ENCODE data around the gene C2orf69.

C2orf69 gene

GRCh38 chr2:199911052-199911876 is at the start of gene C2orf69:
TSS of gene C2orf69 (plus strand) at chr2:199911293. CDS start at chr2:199911439, 146 bp downstream.
- DNase-seq = peak; percentile 93 to 99 (median 98)
- intact Hi-C loops (cut with DNase I) = no loop called here

GRCh38 chr2:199862788-199863187 is 48.3 kb upstream of the C2orf69 start:
- DNase-seq = no peak
- intact Hi-C loops (cut with DNase I) = no loop called here

GRCh38 chr2:199865905-199866304 is 45.2 kb upstream of the C2orf69 start:
- DNase-seq = no peak
- intact Hi-C loops (cut with DNase I) = no loop called here

- no peak for DNase-seq
- intact Hi-C loops (cut with DNase I) = no loop called here
Observed at GRCh38 chr2:199868431-199869226, 42.5 kb upstream of the C2orf69 start.

- intact Hi-C loops (cut with DNase I) = no loop called here
- no peak for DNase-seq
Observed at GRCh38 chr2:199869227-199869541, 41.9 kb upstream of the C2orf69 start.

GRCh38 chr2:199869653-199870052 is 41.4 kb upstream of the C2orf69 start:
- intact Hi-C loops (cut with DNase I) = no loop called here

GRCh38 chr2:199870581-199870980 is 40.5 kb upstream of the C2orf69 start:
- DNase-seq = no peak

More at GRCh38 chr2:199869653-199870052, 41.4 kb upstream of the C2orf69 start:
- no peak for DNase-seq

GRCh38 chr2:199874209-199874608 is 36.9 kb upstream of the C2orf69 start:
- no peak for DNase-seq
- intact Hi-C loops (cut with DNase I) = no loop called here

More at GRCh38 chr2:199870581-199870980, 40.5 kb upstream of the C2orf69 start:
- intact Hi-C loops (cut with DNase I) = no loop called here

GRCh38 chr2:199875400-199875799 is 35.7 kb upstream of the C2orf69 start:
- DNase-seq = no peak
- intact Hi-C loops (cut with DNase I) = no loop called here

GRCh38 chr2:199882667-199883066 is 28.4 kb upstream of the C2orf69 start:
- intact Hi-C loops (cut with DNase I) = no loop called here
- DNase-seq = no peak

- DNase-seq = no peak
- intact Hi-C loops (cut with DNase I) = no loop called here
Observed at GRCh38 chr2:199883474-199884212, 27.4 kb upstream of the C2orf69 start.

GRCh38 chr2:199895406-199895805 is 15.7 kb upstream of the C2orf69 start:
- intact Hi-C loops (cut with DNase I) = no loop called here
- DNase-seq = no peak

GRCh38 chr2:199896617-199897016 is 14.5 kb upstream of the C2orf69 start:
- intact Hi-C loops (cut with DNase I) = no loop called here
- DNase-seq = no peak

- intact Hi-C loops (cut with DNase I) = loop anchor here (10.0 kb wide), 1 partner anchor 47 kb away; the partner anchor contains the start of gene FTCDNL1
- DNase-seq = no peak
Observed at GRCh38 chr2:199901942-199902341, 9.2 kb upstream of the C2orf69 start.

GRCh38 chr2:199902486-199903110 is 8.5 kb upstream of the C2orf69 start:
- DNase-seq = no peak
- intact Hi-C loops (cut with DNase I) = loop anchor here (10.0 kb wide), 1 partner anchor 48 kb away; the partner anchor contains the start of gene FTCDNL1

- intact Hi-C loops (cut with DNase I) = loop anchor here (10.0 kb wide), 1 partner anchor 48 kb away; the partner anchor contains the start of gene FTCDNL1
- DNase-seq = no peak
Observed at GRCh38 chr2:199903111-199903510, 8.0 kb upstream of the C2orf69 start.

- no peak for DNase-seq
- intact Hi-C loops (cut with DNase I) = loop anchor here (10.0 kb wide), 1 partner anchor 52 kb away; the partner anchor contains the start of gene FTCDNL1
Observed at GRCh38 chr2:199907008-199907714, 3.9 kb upstream of the C2orf69 start.

- intact Hi-C loops (cut with DNase I) = no loop called here
- DNase-seq = no peak
Observed at GRCh38 chr2:199910338-199911051, 598 bp upstream of the C2orf69 start.
